ENCODE data around the gene BOD1L2.

BOD1L2 gene

GRCh38 chr18:57146956-57147636 lies at the start of gene BOD1L2:
TSS of gene BOD1L2 (plus strand) at chr18:57147087. CDS start at chr18:57147313, 226 bp downstream.
- no peak for DNase-seq (ENCODE audit: low read depth in 3 of 3)

GRCh38 chr18:57107140-57107832 lies 39.6 kb upstream of the BOD1L2 start:
- no peak for DNase-seq (ENCODE audit: low read depth in 3 of 3)

- no peak for DNase-seq (ENCODE audit: low read depth in 3 of 3)
Observed at GRCh38 chr18:57110290-57110689, 36.6 kb upstream of the BOD1L2 start.

DNA sequence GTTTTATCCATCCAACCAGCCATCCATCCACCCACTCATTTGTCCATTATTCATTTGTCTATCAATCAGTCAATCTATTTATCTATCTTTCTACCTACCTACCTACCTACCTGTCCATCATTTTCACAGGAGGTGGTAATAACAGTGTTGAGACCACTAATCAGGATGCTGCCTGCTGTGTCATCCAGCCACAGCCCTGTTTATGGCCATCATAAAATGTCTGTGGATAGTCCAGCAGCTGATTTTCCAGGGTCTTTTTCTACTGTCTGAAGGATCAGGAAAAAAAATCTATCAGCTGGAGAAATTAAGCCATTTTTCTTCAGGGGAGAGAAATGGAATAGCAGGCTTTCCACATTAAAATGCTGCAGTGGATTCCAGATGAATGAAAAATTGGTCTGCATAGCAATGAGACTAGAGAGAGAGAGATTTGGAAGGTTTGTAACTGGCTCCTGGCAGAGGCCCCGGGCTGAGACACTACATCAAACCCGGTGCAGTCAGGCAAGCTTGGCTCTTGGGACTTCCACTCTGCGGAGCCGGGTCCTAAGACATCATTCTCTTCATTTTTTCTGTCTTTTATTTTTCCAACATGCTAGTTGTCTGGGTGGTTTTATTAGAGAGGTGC lies 33.0 kb upstream of the BOD1L2 start:
- DNase-seq (ENCODE audit: low read depth in 3 of 3): no peak

DNA sequence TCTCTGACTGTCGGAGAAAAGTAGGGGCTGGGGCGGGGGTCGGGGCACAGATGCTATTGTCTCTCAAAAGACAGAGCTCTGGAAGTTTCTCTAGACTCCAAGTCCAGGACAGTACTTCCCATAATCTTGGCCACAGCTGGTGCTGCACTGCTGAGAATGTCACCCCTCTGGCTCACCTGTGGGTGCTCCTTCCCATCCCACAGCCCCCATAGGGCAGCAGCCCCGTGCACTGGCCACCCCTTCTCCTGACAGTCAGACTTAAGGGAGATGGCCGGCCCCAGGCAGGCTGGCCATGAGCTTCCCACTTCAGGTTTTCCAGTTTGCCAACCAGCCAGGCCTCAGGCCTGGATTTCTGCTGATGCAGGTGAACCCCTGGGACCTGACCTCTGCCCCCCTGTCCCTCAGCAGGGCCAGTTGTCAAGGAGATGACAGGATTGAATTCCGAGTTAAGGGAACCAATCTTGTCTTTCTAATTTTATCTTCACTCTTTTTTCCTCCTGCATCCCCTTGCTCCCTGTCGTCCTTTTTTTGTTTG lies 30.2 kb upstream of the BOD1L2 start:
- DNase-seq (ENCODE audit: low read depth in 3 of 3): no peak

- no peak for DNase-seq (ENCODE audit: low read depth in 3 of 3)
Observed at GRCh38 chr18:57121542-57122112, 25.3 kb upstream of the BOD1L2 start.

DNA sequence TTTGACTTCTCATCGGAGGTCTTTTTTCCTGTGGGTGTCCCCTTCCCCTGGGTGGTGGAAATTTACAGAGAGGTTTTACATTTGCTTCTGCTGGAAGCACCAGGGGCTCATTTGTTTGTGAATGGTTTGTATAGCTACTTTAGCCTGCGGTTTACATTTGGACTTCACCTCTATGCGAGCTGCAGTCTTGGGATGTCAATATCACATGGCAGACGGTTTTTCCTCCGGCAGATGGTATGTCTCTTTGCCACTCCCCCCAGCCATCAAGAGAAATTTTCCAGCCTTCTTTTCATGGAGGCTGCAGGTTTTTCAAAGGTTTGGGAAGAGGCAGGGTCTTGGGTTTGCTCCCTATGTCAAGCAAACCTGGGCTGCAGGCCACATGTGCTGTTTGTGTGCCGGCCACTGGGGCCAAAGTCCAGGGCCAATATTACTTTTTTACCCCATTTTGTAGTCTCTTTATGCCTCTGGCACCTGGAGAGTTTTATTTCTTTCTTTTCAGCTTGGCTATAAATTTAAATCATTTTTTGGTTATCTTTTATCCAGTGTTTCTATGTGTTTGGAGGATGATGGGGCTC lies 23.9 kb upstream of the BOD1L2 start:
- no peak for DNase-seq (ENCODE audit: low read depth in 3 of 3)

- no peak for DNase-seq (ENCODE audit: low read depth in 3 of 3)
Observed at GRCh38 chr18:57125627-57126026, 21.3 kb upstream of the BOD1L2 start.

- no peak for DNase-seq (ENCODE audit: low read depth in 3 of 3)
Observed at GRCh38 chr18:57128220-57128932, 18.5 kb upstream of the BOD1L2 start.

- no peak for DNase-seq (ENCODE audit: low read depth in 3 of 3)
Observed at GRCh38 chr18:57131101-57131500, 15.8 kb upstream of the BOD1L2 start.

- DNase-seq (ENCODE audit: low read depth in 3 of 3): no peak
Observed at GRCh38 chr18:57131782-57132181, 15.1 kb upstream of the BOD1L2 start.

DNA sequence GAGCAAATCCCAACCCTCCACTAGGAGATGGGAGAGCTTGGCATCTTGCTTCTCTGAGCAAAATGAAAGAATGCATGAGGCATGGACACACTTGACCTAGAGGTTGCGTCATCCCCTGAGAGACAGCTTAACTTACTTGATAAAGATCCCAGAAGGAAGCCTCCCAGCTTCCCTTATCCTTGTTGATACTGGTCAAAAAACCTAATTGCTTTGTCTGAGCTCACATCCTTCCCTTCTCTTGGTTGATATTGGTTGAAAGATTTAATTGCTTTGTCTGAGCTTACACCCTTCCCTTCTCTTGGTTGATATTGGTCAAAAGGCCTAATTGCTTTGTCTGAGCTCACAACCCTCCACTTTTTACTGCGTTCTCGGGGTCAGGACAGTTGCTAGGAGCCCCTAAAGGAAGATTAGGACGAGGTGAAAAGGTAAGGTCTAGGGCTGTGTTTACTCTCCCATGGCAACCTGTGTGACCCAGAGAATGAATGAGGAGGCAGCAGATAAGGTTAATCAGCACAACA lies 12.2 kb upstream of the BOD1L2 start:
- DNase-seq (ENCODE audit: low read depth in 3 of 3): no peak

DNA sequence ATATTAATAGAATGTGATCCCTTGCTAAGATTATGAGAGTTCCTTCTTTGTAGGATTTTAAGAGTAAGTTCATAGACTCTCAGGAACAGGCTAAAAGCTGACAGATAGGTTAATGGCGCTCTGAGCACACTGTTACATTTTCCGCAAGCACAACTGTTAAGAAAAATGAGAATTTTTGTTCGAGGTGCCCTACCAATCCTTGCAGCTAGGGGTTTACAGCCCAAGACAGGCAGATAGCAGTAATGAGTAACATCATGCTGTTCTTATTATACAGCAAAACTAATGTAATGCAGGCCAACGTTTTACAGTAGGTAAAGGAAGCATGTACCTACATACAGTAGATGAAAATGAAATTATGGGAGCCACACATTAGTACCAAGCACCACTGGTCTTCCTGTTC lies 11.2 kb upstream of the BOD1L2 start:
- no peak for DNase-seq (ENCODE audit: low read depth in 3 of 3)

- DNase-seq (ENCODE audit: low read depth in 3 of 3): no peak
Observed at GRCh38 chr18:57137847-57138246, 9.0 kb upstream of the BOD1L2 start.

GRCh38 chr18:57141208-57142129 lies 5.4 kb upstream of the BOD1L2 start:
- no peak for DNase-seq (ENCODE audit: low read depth in 3 of 3)

- no peak for DNase-seq (ENCODE audit: low read depth in 3 of 3)
Observed at GRCh38 chr18:57142324-57142723, 4.6 kb upstream of the BOD1L2 start.

DNA sequence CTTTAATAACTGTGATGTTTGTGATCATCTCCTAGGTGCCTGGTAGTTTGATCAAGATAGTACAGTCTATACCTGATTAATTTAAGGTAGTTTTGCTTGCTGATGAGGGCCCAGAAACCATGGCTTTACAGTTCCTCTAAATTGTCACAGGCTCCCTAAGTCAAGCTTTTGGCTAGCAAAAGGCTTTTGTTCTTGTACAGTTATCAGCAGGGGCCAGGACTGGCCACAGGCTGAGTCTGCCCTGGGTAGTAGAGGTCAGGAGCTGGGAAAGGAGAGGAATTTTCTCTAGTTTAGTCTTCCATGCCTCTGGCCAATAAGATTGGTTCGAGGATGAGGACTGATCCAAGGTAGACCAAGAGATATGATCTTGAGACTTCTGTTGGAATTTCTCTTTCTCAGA lies 3.6 kb upstream of the BOD1L2 start:
- no peak for DNase-seq (ENCODE audit: low read depth in 3 of 3)

GRCh38 chr18:57148263-57148662 lies 1.4 kb downstream of the BOD1L2 start:
- DNase-seq (ENCODE audit: low read depth in 3 of 3): no peak

DNA sequence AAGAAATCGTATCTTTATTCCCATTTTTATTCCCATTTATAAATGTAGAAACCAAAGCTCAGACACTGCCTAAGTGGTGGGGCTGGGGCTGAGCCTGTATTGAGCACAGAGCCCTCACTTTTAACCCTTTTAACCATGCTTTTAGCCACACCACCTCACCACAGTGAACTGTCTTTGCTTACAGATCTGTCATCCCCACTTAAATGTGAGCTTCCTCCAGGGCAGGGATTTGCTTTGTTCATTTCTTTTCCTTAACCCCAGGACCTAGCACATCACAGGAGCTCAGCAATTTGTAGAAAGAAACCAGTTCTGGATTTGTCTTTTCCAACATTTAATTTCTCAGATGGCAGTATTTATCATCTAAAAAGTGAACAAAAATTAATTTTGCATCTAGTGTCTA lies 2.2 kb downstream of the BOD1L2 start:
- no peak for DNase-seq (ENCODE audit: low read depth in 3 of 3)

GRCh38 chr18:57149531-57149930 lies 2.6 kb downstream of the BOD1L2 start:
- DNase-seq (ENCODE audit: low read depth in 3 of 3): no peak
